Measurements from ENCODE around the gene SCO2. TPM values are rescaled to one million over a fixed set of nuclear protein-coding genes. Genes with fewer than 3 reads are reported as not detected.
A peak's percentile ranks its signal among the peaks of the same experiment; 100 is the strongest.

The SCO2 gene
- total and polyA plus RNA-seq, 2 of the 13 experiments (the other 11 are each of a cell fraction or from before 2014, with no cell fraction given): 0.32 to 3.7 TPM

- TF ChIP-seq KIAA2018 (CRISPR knock-in tag; IDR thresholded peaks at IDR 0.05; ENCODE audit: borderline replicate concordance) (no peak), NAIF1 (CRISPR knock-in tag; IDR thresholded peaks at IDR 0.05; ENCODE audit: borderline replicate concordance) (no peak), ZNF710 (CRISPR knock-in tag; IDR thresholded peaks at IDR 0.05; ENCODE audit: borderline replicate concordance) (no peak), ZNF530 (CRISPR knock-in tag; IDR thresholded peaks at IDR 0.05; ENCODE audit: low read depth) (no peak), E2F1 (CRISPR knock-in tag; IDR thresholded peaks at IDR 0.05) (no peak), ZNF75D (CRISPR knock-in tag; IDR thresholded peaks at IDR 0.05; ENCODE audit: borderline replicate concordance) (no peak), ZNF740 (CRISPR knock-in tag; IDR thresholded peaks at IDR 0.05) (no peak), ZNF619 (CRISPR knock-in tag; IDR thresholded peaks at IDR 0.05) (no peak), ZBTB14 (CRISPR knock-in tag; IDR thresholded peaks at IDR 0.05) (no peak), SNAPC2 (CRISPR knock-in tag; IDR thresholded peaks at IDR 0.05) (no peak; the same call in 1 of the 2 replicates), ZNF326 (CRISPR knock-in tag; IDR thresholded peaks at IDR 0.05; ENCODE audit: borderline replicate concordance) (no peak), CREB1 (IDR thresholded peaks at IDR 0.05) (peak; percentile 45; the same call in 1 of the 2 replicates), CREB1 (CRISPR knock-in tag; IDR thresholded peaks at IDR 0.05) (no peak)
Measured at GRCh38 chr22:50530877-50531545, 5.6 kb upstream of the SCO2 start (continued).

Data from HepG2 (cell line).